ENCODE data around the gene CDH15.

Gene CDH15

DNA sequence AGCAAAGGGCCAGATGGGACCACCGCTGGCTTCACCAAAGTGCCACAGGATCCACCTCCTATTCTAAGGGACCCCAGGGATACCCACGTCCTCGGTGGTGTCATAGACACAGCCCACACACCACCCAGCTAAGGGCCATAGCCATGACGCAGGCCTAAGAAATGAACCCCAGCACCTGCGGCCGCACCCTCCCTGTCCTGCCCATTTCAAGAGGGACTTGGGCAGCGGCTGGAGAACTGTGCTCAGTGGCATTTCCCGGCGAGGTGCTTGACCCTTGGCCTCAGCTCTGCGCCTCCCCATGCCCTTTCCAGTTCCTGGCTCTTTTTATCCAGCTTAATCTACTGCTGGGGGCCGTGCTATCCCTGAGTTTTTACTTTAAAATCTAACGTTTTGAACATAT, 73.2 kb downstream of the CDH15 start:
- no peak for DNase-seq (ENCODE audit: low read depth)
- no peak for TF ChIP-seq CTCF (IDR thresholded peaks at IDR 0.05; ENCODE audit: control insufficient read depth, extremely low read depth, insufficient read depth)
- no peak overlapping the region for H3K4me3 ChIP-seq (ENCODE audit: low read depth, low read length)

Data from LNCaP clone FGC (cell line).